ENCODE data around the gene SPRING1.

- TF ChIP-seq ZBTB7A (tag by site-specific recombination; IDR thresholded peaks at IDR 0.05; ENCODE audit: low read depth) (no peak), ZNF600 (tag by site-specific recombination; IDR thresholded peaks at IDR 0.05) (no peak), CTCF (tag by site-specific recombination; IDR thresholded peaks at IDR 0.05) (no peak), ZBTB11 (tag by site-specific recombination; conservative IDR thresholded peaks at IDR 0.05; ENCODE audit: low read depth) (no peak), ZSCAN18 (tag by site-specific recombination; IDR thresholded peaks at IDR 0.05) (no peak), SETDB1 (IDR thresholded peaks at IDR 0.05; ENCODE audit: insufficient read length, low read length) (no peak), ZNF302 (tag by site-specific recombination; IDR thresholded peaks at IDR 0.05; ENCODE audit: low read depth) (no peak), ZNF558 (tag by site-specific recombination; IDR thresholded peaks at IDR 0.05) (no peak), ZBTB1 (tag by site-specific recombination; IDR thresholded peaks at IDR 0.05) (no peak), ZNF37A (tag by site-specific recombination; IDR thresholded peaks at IDR 0.05) (no peak), HOXA7 (CRISPR knock-in tag; IDR thresholded peaks at IDR 0.05; ENCODE audit: borderline replicate concordance) (no peak)
Measured at GRCh38 chr12:116735951-116736599, 1.8 kb downstream of the SPRING1 start.
